ENCODE measurements around the gene F2RL3. TPM values are rescaled to one million over a fixed set of nuclear protein-coding genes. Genes with fewer than 3 reads are reported as not detected.

F2RL3 gene
- total RNA-seq, 4 donors from 2014 or later = 2.2 to 9.4 (median 6.3) TPM

- in situ Hi-C loops (cut with MboI; ENCODE audit: low sequenced_read_pairs in 4 of 4) = no loop called here
- Histone ChIP-seq H3K4me1 (peaks cover 0 to 7% of the 10 kb centered on the region in 2 donors), H3K4me3 (peak overlapping the region in 3 of 4 donors; percentile 46 to 58 (median 54)), H3K27me3 (peaks cover 15 to 25% (median 21%) of the 10 kb centered on the region in 3 donors), H3K27ac (peak overlapping the region in 2 of 4 donors; percentile 64 to 74), H3K36me3 (no peaks in the 10 kb centered on the region), H3K9me3 (no peaks in the 10 kb centered on the region)
- no peak for ATAC-seq
- intact Hi-C loops (cut with DNase I; ENCODE audit: low total_unique reads) = no loop called here
- DNase-seq = no peak
- TF ChIP-seq CTCF (IDR thresholded peaks at IDR 0.05 in 4 of 5, conservative IDR thresholded peaks at IDR 0.05 in 1 of 5) (no peak), POLR2A (IDR thresholded peaks at IDR 0.05) (no peak)
These were observed 6.8 kb downstream of the F2RL3 start for GRCh38 chr19:16895467-16896145.

- peak overlapping the region; percentile 46 to 62 (median 56) for H3K4me3 ChIP-seq
- TF ChIP-seq POLR2A (IDR thresholded peaks at IDR 0.05) (peak; percentile 39 to 51), CTCF (IDR thresholded peaks at IDR 0.05 in 4 of 5, conservative IDR thresholded peaks at IDR 0.05 in 1 of 5) (no peak)
- no peaks in the 10 kb centered on the region for H3K9me3 ChIP-seq
- peaks cover 0 to 7% of the 10 kb centered on the region in 2 donors for H3K4me1 ChIP-seq
- DNase-seq (no peak), ATAC-seq (peak in 1 of 2 donors; percentile 20)
- H3K27me3 ChIP-seq = peaks cover 15 to 25% (median 21%) of the 10 kb centered on the region in 3 donors
- intact Hi-C loops (cut with DNase I; ENCODE audit: low total_unique reads) = no loop called here
- H3K36me3 ChIP-seq = no peaks in the 10 kb centered on the region
- in situ Hi-C loops (cut with MboI; ENCODE audit: low sequenced_read_pairs in 4 of 4) = no loop called here
- peak overlapping the region in 3 of 4 donors; percentile 64 to 77 (median 74) for H3K27ac ChIP-seq
These were observed 7.6 kb downstream of the F2RL3 start for GRCh38 chr19:16896146-16897028.

- Histone ChIP-seq H3K4me3 (peak overlapping the region; percentile 49 to 69 (median 54)), H3K9me3 (no peaks in the 10 kb centered on the region), H3K27me3 (peaks cover 15 to 25% (median 21%) of the 10 kb centered on the region in 3 donors), H3K4me1 (peaks cover 0 to 7% of the 10 kb centered on the region in 2 donors), H3K27ac (peak overlapping the region; percentile 32 to 76 (median 67)), H3K36me3 (no peaks in the 10 kb centered on the region)
- ATAC-seq (peak; percentile 82 to 89), DNase-seq (peak; percentile 81 to 85)
- peak in 1 of 2 donors; percentile 56 for TF ChIP-seq POLR2A (IDR thresholded peaks at IDR 0.05)
- no peak for TF ChIP-seq CTCF (IDR thresholded peaks at IDR 0.05 in 4 of 5, conservative IDR thresholded peaks at IDR 0.05 in 1 of 5)
- in situ Hi-C loops (cut with MboI; ENCODE audit: low sequenced_read_pairs in 4 of 4) (no loop called here), intact Hi-C loops (cut with DNase I; ENCODE audit: low total_unique reads) (no loop called here)
These were observed 8.4 kb downstream of the F2RL3 start for GRCh38 chr19:16897029-16897855.

GRCh38 chr19:16897856-16898161, 9.0 kb downstream of the F2RL3 start:
- peaks cover 15 to 25% (median 21%) of the 10 kb centered on the region in 3 donors for H3K27me3 ChIP-seq
- in situ Hi-C loops (cut with MboI; ENCODE audit: low sequenced_read_pairs in 4 of 4) = no loop called here
- intact Hi-C loops (cut with DNase I; ENCODE audit: low total_unique reads) = no loop called here
- no peaks in the 10 kb centered on the region for H3K9me3 ChIP-seq
- peak overlapping the region; percentile 49 to 69 (median 54) for H3K4me3 ChIP-seq
- H3K4me1 ChIP-seq = peaks cover 0 to 7% of the 10 kb centered on the region in 2 donors
- ATAC-seq (no peak), DNase-seq (no peak)
- TF ChIP-seq POLR2A (IDR thresholded peaks at IDR 0.05) (no peak), CTCF (IDR thresholded peaks at IDR 0.05 in 4 of 5, conservative IDR thresholded peaks at IDR 0.05 in 1 of 5) (no peak)
- H3K36me3 ChIP-seq = no peaks in the 10 kb centered on the region
- H3K27ac ChIP-seq = peak overlapping the region; percentile 32 to 76 (median 67)
